Endothelial cell of umbilical vein (primary cell): ENCODE data around the gene TEN1. TPM values are rescaled to one million over a fixed set of nuclear protein-coding genes. Genes with fewer than 3 reads are reported as not detected.

ENCODE experiments used
- BruUV-seq: library from RNA; stranded (reverse); fragments of 400-500 nt; replicated peaks from 2 replicates; lab custom pipeline; 2021; lab: Mats Ljungman, UMichigan
- CTCF ChIA-PET: fragments of 300-600, 350-600 bp; sonication (Branson Sonifier 250); formaldehyde crosslinking; loops from one replicate; lab custom pipeline; 2021; ENCODE audit warnings: antibody characterized with exemption, inconsistent platforms; lab: Charles Lee
- POLR2A ChIA-PET: fragments of 300-600, 350-600 bp; sonication (Branson Sonifier 250); formaldehyde crosslinking; loops from one replicate; lab custom pipeline; 2021; ENCODE audit warnings: antibody characterized with exemption, inconsistent platforms; lab: Charles Lee
- DNase-seq: peaks from one replicate; pipeline ENCODE4 v3.0.0-alpha.2; 2011; ENCODE audit warnings: low read depth, low spot score
- FAIRE-seq: peaks from 2 replicates; lab custom pipeline; 2011; peaks lifted over from hg19 to GRCh38; lab: Jason Lieb, UNC
- H2AFZ ChIP-seq: 2 replicates; pipeline ENCODE4 v1.6.0; 2012; ENCODE audit warnings: low read depth, low read length, control low read depth, inconsistent platforms
- H3K27ac ChIP-seq: 2 replicates; pipeline ENCODE4 v1.5.1; 2011; ENCODE audit warnings: low read depth, mild to moderate bottlenecking, control low read depth, low read length, moderate library complexity; ENCODE audit not compliant: insufficient read depth
- H3K27me3 ChIP-seq, 2 experiments: 2 replicates each; pipeline versions ENCODE4 v1.6.0 to v1.6.1; 2011; ENCODE audit warnings: low read length in 2 of 2, mixed read lengths in 1 of 2; ENCODE audit not compliant: control insufficient read depth in 2 of 2, insufficient read depth in 2 of 2
- H3K36me3 ChIP-seq, 2 experiments: 2 replicates in 1 of 2; 3 replicates in 1 of 2; pipeline ENCODE4 v1.5.1; 2011; ENCODE audit warnings: low read length in 2 of 2, mild to moderate bottlenecking in 1 of 2, moderate library complexity in 1 of 2; ENCODE audit not compliant: control insufficient read depth in 2 of 2, insufficient read depth in 2 of 2; ENCODE audit errors: extremely low read depth in 1 of 2
- H3K4me1 ChIP-seq: 3 replicates; pipeline ENCODE4 v1.5.1; 2011; ENCODE audit warnings: mild to moderate bottlenecking, low read length; ENCODE audit not compliant: control insufficient read depth, insufficient read depth; ENCODE audit errors: extremely low read depth
- H3K4me2 ChIP-seq: 2 replicates; pipeline ENCODE4 v1.6.1; 2011; ENCODE audit warnings: low read length, control low read depth, mixed read lengths; ENCODE audit not compliant: insufficient read depth
- H3K4me3 ChIP-seq, 3 experiments: fragments of 200-600 bp in 1 of 3; sonication (generic), shearing (Covaris generic) in 1 of 3; replicated peaks in 1 of 3; 2 replicates each; pipeline ENCODE4 v1.5.1; 2011 to 2016; ENCODE audit warnings: control low read depth in 3 of 3, low read length in 3 of 3, mild to moderate bottlenecking in 2 of 3, inconsistent platforms in 1 of 3, low read depth in 1 of 3, moderate library complexity in 1 of 3; ENCODE audit not compliant: insufficient read depth in 1 of 3
- H3K79me2 ChIP-seq: 2 replicates; pipeline ENCODE4 v1.6.0; 2012; ENCODE audit warnings: low read length, inconsistent platforms; ENCODE audit not compliant: control insufficient read depth, insufficient read depth
- H3K9ac ChIP-seq: replicated peaks from 2 replicates; pipeline ENCODE3; 2011; ENCODE audit warnings: low read length, control low read depth; ENCODE audit not compliant: insufficient read depth; ENCODE audit errors: extremely low read depth
- H3K9me1 ChIP-seq: replicated peaks from 3 replicates; pipeline ENCODE4 v1.6.0; 2011; ENCODE audit warnings: mild to moderate bottlenecking, low read length; ENCODE audit not compliant: control insufficient read depth, insufficient read depth; ENCODE audit errors: extremely low read depth
- H3K9me3 ChIP-seq: replicated peaks from 2 replicates; pipeline ENCODE4 v1.5.1; 2012; ENCODE audit warnings: low read length, inconsistent platforms; ENCODE audit not compliant: control insufficient read depth, insufficient read depth
- H4K20me1 ChIP-seq: replicated peaks from 2 replicates; pipeline ENCODE3; 2011; ENCODE audit warnings: mild to moderate bottlenecking, low read length; ENCODE audit not compliant: control insufficient read depth, insufficient read depth; ENCODE audit errors: extremely low read depth
- CTCF ChIP-seq, 2 donors: IDR thresholded peaks; 1 replicate in 1 of 2; 2 replicates in 1 of 2; pipeline ENCODE4 v1.5.1; 2011; ENCODE audit warnings: low read length in 2 of 2, mild to moderate bottlenecking in 2 of 2, moderate library complexity in 2 of 2, control low read depth in 1 of 2, inconsistent platforms in 1 of 2, low read depth in 1 of 2; ENCODE audit not compliant: insufficient read depth in 1 of 2; ENCODE audit errors: extremely low read depth in 1 of 2
- EZH2 ChIP-seq: IDR thresholded peaks from 2 replicates; pipeline ENCODE4 v1.6.1; 2012; ENCODE audit warnings: borderline replicate concordance, low read depth, mild to moderate bottlenecking, moderate library complexity, low read length, inconsistent platforms; ENCODE audit not compliant: severe bottlenecking
- FOS ChIP-seq: IDR thresholded peaks from 2 replicates; pipeline ENCODE4 v1.6.1; 2011; ENCODE audit warnings: mild to moderate bottlenecking, low read length, moderate library complexity, borderline replicate concordance; ENCODE audit not compliant: insufficient read depth
- GATA2 ChIP-seq: IDR thresholded peaks from 2 replicates; pipeline ENCODE4 v1.7.0; 2011; ENCODE audit warnings: low read depth, mild to moderate bottlenecking, moderate library complexity, mixed read lengths, low read length; ENCODE audit not compliant: insufficient read length, insufficient read depth
- JUN ChIP-seq: IDR thresholded peaks from 2 replicates; pipeline ENCODE4 v1.6.1; 2011; ENCODE audit warnings: borderline replicate concordance, low read depth; ENCODE audit not compliant: insufficient read length, insufficient read depth
- MAX ChIP-seq: IDR thresholded peaks from 2 replicates; pipeline ENCODE4 v1.6.1; 2011; ENCODE audit not compliant: insufficient read depth, insufficient read length
- MYC ChIP-seq: IDR thresholded peaks from one replicate; pipeline ENCODE4 v1.6.1; 2011; ENCODE audit warnings: mild to moderate bottlenecking, low read depth, low read length
- POLR2A ChIP-seq: IDR thresholded peaks from 2 replicates; pipeline ENCODE4 v1.6.1; 2012; ENCODE audit warnings: low read depth, mild to moderate bottlenecking, control low read depth, low read length
- POLR2AphosphoS5 ChIP-seq: IDR thresholded peaks from 2 replicates; pipeline ENCODE4 v1.6.1; 2012; ENCODE audit warnings: low read depth, mild to moderate bottlenecking, control low read depth, low read length, moderate library complexity; ENCODE audit not compliant: insufficient read depth
- dilution Hi-C: fragments of 300-500 bp; cut with MboI; formaldehyde crosslinking; loops from one replicate; pipeline ENCODE4 v1.15.0; 2019; ENCODE audit warnings: low sequenced_read_pairs; ENCODE audit not compliant: extremely low pct_ligation_motif_present
- intact Hi-C: fragments of 100-400 bp; cut with micrococcal nuclease; formaldehyde crosslinking; loops from one replicate; pipeline ENCODE4 v1.10.0; 2022
- polyA plus RNA-seq, 4 experiments: library from polyadenylated mRNA; depleted of rRNA in 3 of 4; stranded (reverse) in 3 of 4; unstranded in 1 of 4; fragments of >200 nt; gene quantifications; 2 replicates each; pipeline versions ENCODE4 v1.2.1 to v1.2.3, GENCODE V29; 2011 to 2012; ENCODE audit warnings: missing spikeins in 1 of 4
- total RNA-seq: library from RNA; stranded (reverse); gene quantifications from 2 replicates; pipeline ENCODE4 v1.2.3, GENCODE V29; 2021

Gene TEN1
- total and polyA plus RNA-seq, 2 donors (not counting 3 experiments of a cell fraction or from before 2014, with no cell fraction given) = 18.8 to 29.0 TPM

DNA sequence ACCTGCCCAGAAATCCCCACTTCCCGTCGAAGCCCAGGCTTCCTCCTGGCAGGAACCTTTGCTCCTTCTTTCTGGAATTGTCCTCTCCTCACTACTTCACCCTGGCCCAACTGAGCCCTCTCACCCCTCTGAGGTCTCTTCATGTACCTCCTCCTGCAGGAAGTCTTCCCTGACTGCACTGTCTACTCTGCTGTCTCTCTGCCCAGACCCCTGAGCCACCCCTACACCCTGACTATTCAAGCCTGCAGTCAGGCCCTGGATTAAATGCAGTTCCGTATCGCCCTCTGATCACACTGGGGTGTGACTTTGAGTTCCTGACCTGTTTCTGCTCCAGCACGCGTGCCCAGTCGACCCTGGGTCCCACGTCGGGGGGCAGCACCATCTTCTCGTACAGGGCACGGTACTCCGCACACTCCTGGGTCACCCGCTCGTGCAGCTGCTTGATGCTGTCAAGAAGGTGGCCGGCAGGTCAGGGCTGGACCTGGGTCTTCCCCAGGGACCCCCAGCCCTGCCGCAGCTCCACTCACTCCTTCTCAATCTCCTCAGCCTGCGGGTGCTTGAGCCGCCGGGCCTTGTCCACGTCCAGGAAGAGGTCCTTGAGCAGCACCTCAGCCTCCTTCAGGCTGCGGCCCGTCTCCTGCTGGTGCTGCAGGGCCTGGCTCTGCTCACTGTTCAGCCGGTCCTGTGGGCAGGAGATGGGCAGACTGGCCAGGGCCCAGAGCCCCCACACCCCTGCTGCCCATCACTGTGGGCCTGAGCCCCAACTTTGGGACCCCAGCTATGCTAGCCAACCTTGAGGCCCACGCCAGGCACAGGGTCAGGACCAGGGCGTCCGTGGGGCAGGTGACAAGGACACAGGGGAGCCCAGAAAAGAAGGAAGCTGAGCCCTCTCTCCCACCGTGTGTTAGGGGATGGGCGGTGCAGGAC is 44.2 kb downstream of the TEN1 start:
- TF ChIP-seq FOS (no peak), EZH2 (no peak), JUN (no peak), CTCF (IDR thresholded peaks at IDR 0.05; ENCODE audit: extremely low read depth in 1 of 2, insufficient read depth in 1 of 2, low read depth in 1 of 2, low read length in 2 of 2) (no peak), MAX (no peak), POLR2A (no peak), POLR2AphosphoS5 (no peak), GATA2 (no peak), MYC (no peak)
- H3K9me1 ChIP-seq = no peaks in the 10 kb centered on the region

More for the DNA sequence above, 44.2 kb downstream of the TEN1 start:
- Histone ChIP-seq H2AFZ (no peak overlapping the region), H3K36me3 (no peaks in the 10 kb centered on the region), H4K20me1 (no peaks in the 10 kb centered on the region), H3K79me2 (no peaks in the 10 kb centered on the region), H3K4me1 (no peaks in the 10 kb centered on the region), H3K9me3 (no peaks in the 10 kb centered on the region), H3K4me2 (no peak overlapping the region), H3K4me3 (no peak overlapping the region), H3K9ac (no peak overlapping the region), H3K27me3 (no peaks in the 10 kb centered on the region), H3K27ac (no peak overlapping the region)
- DNase-seq = no peak
- BruUV-seq = no TSS peak
- CTCF ChIA-PET = interaction anchor here (0.9 kb wide), 1 partner anchor 9 kb away, joined by 3 read pairs; no protein-coding TSS in a partner anchor
- POLR2A ChIA-PET = no interaction called here
- dilution Hi-C loops = no loop called here
- intact Hi-C loops = no loop called here
- no peak for FAIRE-seq
